Measurements from ENCODE around the gene NT5DC3.

Gene NT5DC3

GRCh38 chr12:103840876-103841689 lies at the start of gene NT5DC3:
Gene NT5DC3, minus strand, starts transcription at chr12:103841234. Its CDS starts 78 bp downstream, at chr12:103841156.
- no peak for DNase-seq (ENCODE audit: low read depth)

DNA sequence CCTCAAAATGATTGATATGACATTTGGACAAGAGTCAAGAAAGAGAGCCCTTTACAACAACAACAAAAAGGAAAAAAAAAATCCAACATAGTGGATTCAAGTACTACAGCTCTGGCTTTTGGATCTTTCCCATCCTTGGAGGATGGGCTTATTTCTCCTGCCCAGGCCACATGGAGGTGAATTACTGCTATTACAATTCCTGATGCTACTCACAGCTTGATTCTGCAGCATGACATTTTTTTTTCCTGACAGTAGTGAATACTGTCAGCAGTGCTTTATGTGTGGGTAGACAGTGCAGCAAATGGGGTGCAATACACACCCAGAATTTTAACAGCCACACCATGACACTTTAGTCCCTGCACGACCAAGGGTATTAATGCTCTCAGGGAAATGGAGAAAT lies 46.7 kb upstream of the NT5DC3 start:
- no peak for DNase-seq (ENCODE audit: low read depth)

DNA sequence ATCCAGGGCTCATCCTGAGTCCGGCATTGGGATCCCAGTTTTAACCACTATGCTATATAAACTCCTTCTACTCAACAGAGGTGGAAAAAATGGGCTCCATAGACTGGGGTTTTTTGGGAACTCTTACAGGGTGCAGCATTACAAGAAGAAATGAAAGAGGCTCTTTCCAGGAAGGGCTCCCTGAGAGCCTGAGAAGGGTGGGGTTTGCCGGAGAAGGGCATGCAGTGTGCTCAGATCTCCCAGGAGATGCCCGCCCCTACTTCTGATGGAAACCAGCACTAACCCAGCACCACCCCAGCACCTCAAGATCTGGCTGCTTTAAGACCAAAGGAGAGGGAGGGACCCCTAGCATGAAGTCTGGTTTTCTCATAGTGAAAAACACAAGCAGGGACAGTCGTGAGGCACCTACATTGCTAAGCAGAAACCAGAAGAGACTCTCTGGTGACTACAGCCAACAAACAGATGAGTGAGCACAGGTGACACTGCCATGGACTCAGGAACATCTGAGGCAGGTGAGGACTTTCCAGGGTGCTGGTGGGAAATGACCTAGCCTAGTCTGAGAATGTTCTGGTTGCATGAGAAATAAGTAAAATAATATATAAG lies 45.3 kb upstream of the NT5DC3 start:
- no peak for DNase-seq (ENCODE audit: low read depth)

DNA sequence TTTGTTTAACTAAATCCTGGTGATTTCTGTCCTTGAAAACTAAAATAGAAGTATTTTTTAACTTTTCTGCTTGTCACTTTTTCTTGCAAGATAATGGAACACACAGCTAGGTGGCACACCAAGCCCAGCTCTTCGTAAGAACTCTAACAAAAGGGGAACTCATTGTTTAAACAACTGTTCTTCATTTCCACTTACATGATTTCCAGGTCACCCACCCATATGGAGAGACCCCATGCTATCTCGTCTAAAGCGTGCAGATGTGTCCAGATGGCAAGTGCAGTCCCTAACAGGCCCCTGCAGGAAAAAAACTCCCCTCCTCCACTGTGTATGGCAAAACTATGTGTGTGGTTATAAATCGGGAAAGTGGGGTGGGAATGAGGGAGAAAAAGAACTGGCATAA lies 43.3 kb upstream of the NT5DC3 start:
- no peak for DNase-seq (ENCODE audit: low read depth)

- no peak for DNase-seq (ENCODE audit: low read depth)
Measured at GRCh38 chr12:103883908-103884307, 42.9 kb upstream of the NT5DC3 start.

DNA sequence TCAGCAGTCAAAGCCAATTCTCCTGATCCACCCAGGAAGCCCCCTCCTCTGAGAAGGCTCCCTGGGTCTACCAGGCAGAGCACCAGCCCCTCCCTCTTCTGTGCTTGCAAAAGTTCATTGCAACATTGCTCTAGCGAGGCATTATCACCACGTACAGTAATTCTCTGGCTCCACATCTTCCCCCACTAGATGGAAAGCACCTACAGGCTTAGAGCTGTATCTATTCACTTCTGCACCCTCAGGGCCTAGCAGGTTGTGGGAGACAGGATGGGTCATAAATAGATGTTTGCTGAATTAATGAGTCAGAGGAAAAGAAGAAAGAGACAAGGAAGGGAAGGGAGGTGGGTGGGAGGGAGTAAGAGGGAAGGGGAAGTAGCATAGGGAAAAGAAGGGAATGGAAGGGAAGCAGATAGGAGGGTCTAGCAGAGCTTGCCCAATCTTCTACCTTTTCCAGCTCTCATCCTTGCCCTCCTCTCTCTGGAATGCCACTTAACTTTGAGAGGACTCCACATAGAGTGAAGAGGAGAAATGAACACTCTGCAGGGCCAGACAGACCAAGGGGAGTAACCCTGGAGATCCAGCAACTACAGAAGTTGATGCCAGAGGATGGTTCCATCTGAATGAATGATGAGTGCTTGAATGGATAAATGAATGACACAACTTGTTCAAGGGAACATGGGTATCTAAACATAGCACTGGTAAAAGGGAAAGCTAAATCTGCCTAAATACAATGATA lies 42.0 kb upstream of the NT5DC3 start:
- no peak for DNase-seq (ENCODE audit: low read depth)

DNA sequence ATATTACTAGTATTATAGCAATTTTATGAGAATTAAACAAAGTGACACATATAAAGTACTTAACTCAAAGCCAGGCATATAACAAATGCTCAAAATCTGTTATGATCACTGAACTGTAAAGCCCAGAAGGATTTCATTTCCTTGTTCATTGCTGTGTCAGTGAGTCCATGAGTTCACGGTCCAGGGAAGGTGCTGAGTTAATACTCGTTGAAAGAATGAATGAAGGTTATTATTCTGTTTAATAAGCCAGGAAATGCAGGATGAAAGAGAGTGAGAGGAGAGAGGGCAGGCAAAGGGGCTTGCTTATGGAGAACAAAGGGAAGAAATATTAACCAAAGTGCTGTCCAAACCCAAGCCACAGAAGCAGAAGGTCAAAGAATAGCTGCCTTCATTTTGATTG lies 40.2 kb upstream of the NT5DC3 start:
- DNase-seq (ENCODE audit: low read depth) = no peak

DNA sequence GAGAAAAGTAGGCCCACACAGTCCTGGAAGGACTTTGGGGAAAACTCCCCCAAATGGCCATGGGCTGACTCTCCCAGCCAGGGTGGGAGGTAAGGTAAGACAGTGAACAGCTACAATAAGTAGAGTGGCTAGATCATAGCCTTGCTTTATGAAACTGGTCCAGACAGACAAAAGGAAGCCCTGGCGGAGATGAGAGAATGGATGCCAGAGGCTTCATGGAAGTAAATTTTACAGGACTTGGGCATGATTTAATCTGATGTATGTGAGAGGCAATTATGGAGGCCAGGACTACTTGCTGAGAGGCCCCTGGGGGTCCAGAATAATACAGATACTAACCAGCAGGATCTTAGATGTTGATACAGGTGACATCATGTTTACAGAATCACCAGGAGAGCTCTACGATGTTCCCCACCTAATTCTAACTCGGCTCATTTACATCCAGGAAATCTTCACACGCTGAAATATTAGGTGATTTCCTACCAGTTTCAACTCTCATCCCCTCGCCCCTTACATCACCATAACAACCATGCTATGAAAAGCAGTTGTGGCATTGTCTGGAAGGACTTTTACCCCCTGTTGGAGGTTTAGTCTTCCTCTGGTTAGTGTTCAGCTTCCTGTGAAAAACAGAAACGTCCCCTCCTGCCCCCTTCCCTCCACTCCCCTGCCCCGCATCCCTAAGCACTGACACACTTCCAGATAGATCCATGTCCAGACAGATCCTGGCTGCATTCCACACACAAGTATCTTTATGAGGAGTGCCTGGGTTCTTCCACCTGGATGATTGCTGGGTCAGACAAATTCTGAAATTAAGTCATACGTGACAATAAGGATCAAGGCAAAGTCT lies 39.5 kb upstream of the NT5DC3 start:
- no peak for DNase-seq (ENCODE audit: low read depth)

GRCh38 chr12:103879878-103880277 lies 38.8 kb upstream of the NT5DC3 start:
- DNase-seq (ENCODE audit: low read depth) = no peak

DNA sequence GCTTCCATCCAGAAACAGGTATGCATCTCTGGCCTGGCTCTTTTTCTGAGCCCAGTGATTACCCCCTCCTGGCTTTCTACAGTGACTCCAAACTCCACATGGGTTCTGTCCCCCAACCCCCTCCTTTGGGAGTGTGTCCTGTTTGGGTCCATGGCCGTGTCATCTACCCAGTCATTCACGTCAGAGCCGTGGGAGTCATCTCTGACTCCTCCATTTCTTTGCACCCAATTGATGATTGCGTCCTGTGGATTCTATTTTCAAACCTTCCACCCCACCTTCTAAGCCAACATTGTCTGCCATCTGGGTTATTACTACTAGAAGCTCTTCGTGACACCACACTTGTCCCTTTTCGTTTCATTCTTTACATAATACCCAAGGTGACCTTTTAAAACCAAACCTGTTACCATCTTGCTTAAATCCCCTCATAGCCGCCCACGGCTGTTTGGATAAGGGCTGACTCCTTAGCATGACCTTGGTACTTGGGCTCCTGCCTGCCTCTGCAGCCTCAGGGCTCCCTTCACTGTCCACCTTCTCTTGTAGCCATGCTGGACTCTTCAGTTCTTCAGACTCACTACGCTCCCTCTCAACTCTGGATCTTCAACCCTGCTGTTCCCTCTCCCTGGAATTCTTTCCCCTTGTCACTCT lies 38.1 kb upstream of the NT5DC3 start:
- DNase-seq (ENCODE audit: low read depth) = no peak

GRCh38 chr12:103877934-103878510 lies 37.0 kb upstream of the NT5DC3 start:
- DNase-seq (ENCODE audit: low read depth) = peak; percentile 41

- no peak for DNase-seq (ENCODE audit: low read depth)
Measured at GRCh38 chr12:103877288-103877687, 36.3 kb upstream of the NT5DC3 start.

DNA sequence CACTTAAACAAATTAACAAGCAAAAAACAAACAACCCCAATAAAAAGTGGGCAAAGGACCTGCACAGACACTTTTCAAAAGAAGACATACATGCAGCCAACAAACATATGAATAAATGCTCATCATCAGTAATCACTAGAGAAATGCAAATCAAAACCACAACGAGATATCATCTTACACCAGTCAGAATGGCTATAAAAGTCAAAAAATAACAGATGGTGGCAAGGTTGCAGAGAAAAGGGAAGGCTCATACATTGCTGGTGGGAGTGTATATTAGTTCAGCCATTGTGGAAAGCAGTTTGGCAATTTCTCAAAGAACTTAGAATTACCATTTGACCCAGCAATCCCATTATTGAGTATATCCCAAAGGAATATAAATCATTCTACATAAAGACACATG lies 34.6 kb upstream of the NT5DC3 start:
- DNase-seq (ENCODE audit: low read depth) = no peak

GRCh38 chr12:103868215-103868614 lies 27.2 kb upstream of the NT5DC3 start:
- DNase-seq (ENCODE audit: low read depth) = no peak

GRCh38 chr12:103865151-103865730 lies 24.2 kb upstream of the NT5DC3 start:
- no peak for DNase-seq (ENCODE audit: low read depth)

- no peak for DNase-seq (ENCODE audit: low read depth)
Measured at GRCh38 chr12:103864710-103865109, 23.7 kb upstream of the NT5DC3 start.

- DNase-seq (ENCODE audit: low read depth) = peak; percentile 81
Measured at GRCh38 chr12:103858953-103859601, 18.0 kb upstream of the NT5DC3 start.

DNA sequence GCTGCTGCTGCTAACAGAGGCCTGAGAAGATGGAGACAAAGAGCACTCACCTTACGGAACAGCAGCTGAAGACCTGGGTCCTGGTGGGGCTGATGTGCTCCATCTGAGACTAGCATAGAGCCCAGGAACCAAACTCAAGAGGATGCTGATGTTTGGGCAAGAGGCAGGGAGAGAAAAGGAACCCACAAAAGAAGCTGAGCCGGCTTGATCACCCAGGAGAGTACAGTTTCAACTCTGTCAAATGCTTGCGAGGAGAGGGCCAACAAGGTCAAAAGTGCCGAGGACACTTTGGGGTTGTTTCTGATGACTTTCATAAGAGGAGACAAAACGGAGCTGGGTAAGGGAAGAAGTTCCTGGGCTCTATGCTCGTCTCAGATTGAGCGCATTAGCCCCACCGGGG lies 17.3 kb upstream of the NT5DC3 start:
- DNase-seq (ENCODE audit: low read depth) = no peak

DNA sequence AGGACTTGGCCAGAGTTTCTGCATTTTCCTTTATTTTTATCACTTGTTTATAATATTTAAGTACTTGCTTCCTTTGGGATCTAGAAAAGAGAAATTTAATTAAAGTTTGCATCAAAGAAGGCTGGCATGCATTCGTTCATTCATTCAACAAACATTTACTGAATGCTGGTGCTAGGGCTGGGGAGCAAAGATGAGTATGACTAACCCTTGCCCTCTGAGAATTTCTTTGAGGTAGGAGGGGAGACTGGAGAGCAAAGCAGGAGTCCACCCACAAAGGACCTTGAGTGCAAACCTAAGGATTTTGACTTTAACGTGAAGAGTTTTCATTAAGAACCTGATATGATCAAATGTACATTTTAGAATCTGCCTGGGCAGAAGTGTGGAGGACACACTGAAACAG lies 16.1 kb upstream of the NT5DC3 start:
- DNase-seq (ENCODE audit: low read depth) = no peak

DNA sequence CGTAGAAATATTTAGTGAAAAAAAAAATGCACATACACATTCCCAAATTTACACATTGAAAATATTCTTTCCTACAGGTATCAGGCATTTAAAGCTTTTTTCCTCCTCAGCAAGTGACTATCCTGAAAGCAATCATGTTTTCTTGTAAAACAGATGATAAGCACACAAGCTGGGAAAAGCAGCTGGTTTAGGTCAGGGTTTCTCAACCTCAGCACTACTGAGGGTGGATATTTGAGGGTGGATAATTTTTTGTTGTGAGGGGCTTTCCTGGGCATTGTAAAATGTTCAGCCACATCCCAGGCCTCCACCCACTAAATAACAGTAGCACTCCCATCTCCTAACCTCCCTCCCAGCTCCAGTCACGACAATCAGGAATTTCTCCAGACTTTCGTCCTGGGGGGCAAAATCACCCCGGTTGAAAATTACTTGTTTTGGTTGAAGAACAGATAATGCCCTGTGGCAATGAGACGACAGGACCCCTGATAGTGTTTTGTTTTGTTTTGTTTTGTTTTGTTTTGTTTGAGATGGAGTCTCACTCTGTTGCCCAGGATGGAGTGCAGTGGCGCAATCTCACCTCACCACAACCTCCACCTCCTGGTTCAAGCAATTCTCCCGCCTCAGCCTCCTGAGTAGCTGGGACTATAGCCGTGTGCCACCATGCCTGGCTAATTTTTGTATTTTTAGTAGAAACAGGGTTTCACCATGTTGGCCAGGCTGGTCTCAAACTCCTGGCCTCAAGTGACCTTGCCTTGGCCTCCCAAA lies 15.0 kb upstream of the NT5DC3 start:
- no peak for DNase-seq (ENCODE audit: low read depth)
